GM12891 (cell line): ENCODE results near the gene THAP10.

Experiments used
- POLR2A ChIP-seq: IDR thresholded peaks from 2 replicates; pipeline ENCODE4 v1.6.1; 2011; ENCODE audit warnings: low read depth, low read length, control low read depth
- POU2F2 ChIP-seq: IDR thresholded peaks from 2 replicates; pipeline ENCODE4 v1.6.1; 2011; ENCODE audit warnings: low read depth, mild to moderate bottlenecking, control low read depth, low read length, moderate library complexity

- TF ChIP-seq POLR2A (no peak), POU2F2 (no peak)
Measured at GRCh38 chr15:70855764-70856163, 36.5 kb downstream of the THAP10 start.
